Measurements from ENCODE around the gene MAP3K3. TPM values are rescaled to one million over a fixed set of nuclear protein-coding genes. Genes with fewer than 3 reads are reported as not detected.

MAP3K3 gene
- total RNA-seq, 1 donor from 2014 or later: 11.1 TPM

DNA sequence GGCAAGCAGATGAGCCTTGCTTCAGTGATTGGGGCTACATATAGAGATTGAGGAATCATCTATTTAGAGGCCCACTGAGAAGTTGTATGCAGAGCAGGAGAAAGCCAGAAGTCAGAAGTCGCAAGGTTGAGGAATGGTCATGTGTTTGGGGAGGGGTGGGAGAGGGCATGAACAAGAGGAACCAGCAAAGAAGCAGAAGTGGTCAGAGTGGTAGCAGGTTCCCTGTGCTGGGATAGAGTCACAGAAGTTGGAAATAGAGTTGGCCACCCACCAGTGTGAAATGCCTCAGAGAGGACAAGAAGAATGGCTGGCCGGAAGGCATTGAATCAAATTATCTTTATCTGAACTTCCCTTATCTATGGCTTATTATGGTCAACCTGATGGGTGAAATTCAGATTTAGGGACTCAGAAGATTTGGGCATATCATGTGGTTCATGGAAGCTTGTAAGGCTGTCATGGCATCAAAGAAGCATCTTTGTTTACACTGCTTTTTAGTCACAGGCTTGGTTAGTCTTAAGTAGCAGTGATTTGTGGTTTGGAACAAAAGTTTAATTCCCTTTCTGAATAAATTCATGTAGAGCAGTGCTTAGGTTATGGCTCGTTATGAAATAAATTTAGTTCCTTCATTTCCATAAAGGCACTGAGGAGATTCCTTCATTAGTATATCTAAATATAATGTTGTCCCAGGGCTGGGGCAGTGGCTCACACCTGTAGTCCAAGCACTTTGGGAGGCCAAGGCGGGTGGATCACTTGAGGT lies 19.7 kb downstream of the MAP3K3 start:
- no peaks in the 10 kb centered on the region for H3K27me3 ChIP-seq (ENCODE audit: control insufficient read depth, insufficient read depth, low read length)
- H3K36me3 ChIP-seq (ENCODE audit: control insufficient read depth, insufficient read depth, low read length): no peaks in the 10 kb centered on the region
- no peak for FAIRE-seq
- no peak overlapping the region for H3K4me3 ChIP-seq (ENCODE audit: low read depth, low read length)
- no peak for DNase-seq (ENCODE audit: low read depth)
- TF ChIP-seq, protein P1, sequence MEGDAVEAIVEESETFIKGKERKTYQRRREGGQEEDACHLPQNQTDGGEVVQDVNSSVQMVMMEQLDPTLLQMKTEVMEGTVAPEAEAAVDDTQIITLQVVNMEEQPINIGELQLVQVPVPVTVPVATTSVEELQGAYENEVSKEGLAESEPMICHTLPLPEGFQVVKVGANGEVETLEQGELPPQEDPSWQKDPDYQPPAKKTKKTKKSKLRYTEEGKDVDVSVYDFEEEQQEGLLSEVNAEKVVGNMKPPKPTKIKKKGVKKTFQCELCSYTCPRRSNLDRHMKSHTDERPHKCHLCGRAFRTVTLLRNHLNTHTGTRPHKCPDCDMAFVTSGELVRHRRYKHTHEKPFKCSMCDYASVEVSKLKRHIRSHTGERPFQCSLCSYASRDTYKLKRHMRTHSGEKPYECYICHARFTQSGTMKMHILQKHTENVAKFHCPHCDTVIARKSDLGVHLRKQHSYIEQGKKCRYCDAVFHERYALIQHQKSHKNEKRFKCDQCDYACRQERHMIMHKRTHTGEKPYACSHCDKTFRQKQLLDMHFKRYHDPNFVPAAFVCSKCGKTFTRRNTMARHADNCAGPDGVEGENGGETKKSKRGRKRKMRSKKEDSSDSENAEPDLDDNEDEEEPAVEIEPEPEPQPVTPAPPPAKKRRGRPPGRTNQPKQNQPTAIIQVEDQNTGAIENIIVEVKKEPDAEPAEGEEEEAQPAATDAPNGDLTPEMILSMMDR (IDR thresholded peaks at IDR 0.05; ENCODE audit: insufficient read depth, low read length, severe bottlenecking): no peak

DNA sequence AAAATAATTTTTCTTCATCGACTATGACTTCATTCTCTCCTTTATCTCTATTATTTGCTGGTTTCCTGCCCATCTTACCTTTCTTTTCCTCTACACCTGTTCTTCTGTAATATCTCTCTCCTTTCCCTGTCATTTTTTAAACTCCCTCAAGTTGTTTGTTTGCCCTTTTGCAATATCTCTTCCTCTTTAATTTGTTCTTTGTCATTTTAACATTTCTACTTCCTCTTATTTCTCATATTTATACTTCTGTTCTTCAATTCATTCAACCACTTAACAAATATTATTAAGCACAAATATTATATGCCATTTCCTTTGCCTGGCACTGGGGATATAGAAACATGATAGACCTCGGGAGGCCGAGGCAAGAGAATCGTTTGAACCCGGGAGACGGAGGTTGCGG lies 22.6 kb downstream of the MAP3K3 start:
- no peaks in the 10 kb centered on the region for H3K27me3 ChIP-seq (ENCODE audit: control insufficient read depth, insufficient read depth, low read length)
- TF ChIP-seq, protein P1 (IDR thresholded peaks at IDR 0.05; ENCODE audit: insufficient read depth, low read length, severe bottlenecking): no peak
- no peak overlapping the region for H3K4me3 ChIP-seq (ENCODE audit: low read depth, low read length)
- H3K36me3 ChIP-seq (ENCODE audit: control insufficient read depth, insufficient read depth, low read length): no peaks in the 10 kb centered on the region
- no peak for FAIRE-seq
- DNase-seq (ENCODE audit: low read depth): no peak

DNA sequence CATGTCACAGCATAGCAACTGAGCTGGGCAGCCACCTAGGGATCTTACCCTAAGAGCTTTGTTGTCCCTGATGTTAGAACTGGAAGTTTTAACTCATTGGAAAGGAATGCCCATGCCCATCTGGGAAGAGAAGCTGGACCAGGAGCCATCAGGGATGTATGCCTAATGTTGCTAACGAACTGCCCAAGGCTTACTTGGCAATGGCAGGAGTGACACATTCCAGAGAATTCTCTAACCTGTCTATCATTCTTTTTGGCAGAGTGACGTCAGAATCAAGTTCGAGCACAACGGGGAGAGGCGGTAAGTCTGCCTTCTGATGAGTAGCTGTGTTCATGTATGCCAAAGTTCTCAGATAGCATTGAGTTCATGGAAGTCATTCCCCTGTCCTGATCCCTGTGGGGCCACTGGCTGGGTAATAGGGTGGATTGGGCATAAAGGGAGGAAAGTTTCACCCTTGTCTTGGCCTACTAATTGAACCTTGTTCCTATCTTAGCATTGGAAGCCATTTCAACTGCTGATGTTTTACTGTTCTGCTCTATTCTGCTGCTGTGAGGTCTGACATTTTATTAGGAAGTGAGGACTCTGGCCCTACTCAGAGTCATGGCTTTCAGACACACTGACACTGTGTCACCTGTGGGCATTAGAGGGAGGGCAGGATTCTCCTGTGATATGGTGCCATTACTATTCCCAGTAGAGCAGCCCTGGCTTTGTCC lies 23.7 kb downstream of the MAP3K3 start:
- TF ChIP-seq, protein P1 (IDR thresholded peaks at IDR 0.05; ENCODE audit: insufficient read depth, low read length, severe bottlenecking): no peak
- Histone ChIP-seq H3K4me3 (ENCODE audit: low read depth, low read length) (no peak overlapping the region), H3K36me3 (ENCODE audit: control insufficient read depth, insufficient read depth, low read length) (no peaks in the 10 kb centered on the region), H3K27me3 (ENCODE audit: control insufficient read depth, insufficient read depth, low read length) (no peaks in the 10 kb centered on the region)
- FAIRE-seq (peak; percentile 83), DNase-seq (ENCODE audit: low read depth) (peak; percentile 87)

DNA sequence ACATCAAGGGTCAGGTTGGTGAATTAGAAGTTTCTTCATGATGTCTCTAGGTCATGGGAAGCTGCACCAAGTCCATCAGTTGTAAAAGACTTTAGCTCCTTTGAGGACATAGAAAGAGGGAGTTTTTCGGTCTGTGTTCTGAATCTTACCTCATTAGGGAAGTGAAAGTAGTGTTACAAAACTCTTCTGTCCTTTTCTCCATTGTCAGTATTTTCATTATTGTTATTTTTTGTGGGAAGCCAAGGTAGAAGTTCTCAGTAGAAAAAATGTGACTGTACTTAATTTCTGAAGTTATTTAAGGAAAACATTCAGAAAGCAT lies 24.2 kb downstream of the MAP3K3 start:
- Histone ChIP-seq H3K4me3 (ENCODE audit: low read depth, low read length) (no peak overlapping the region), H3K27me3 (ENCODE audit: control insufficient read depth, insufficient read depth, low read length) (no peaks in the 10 kb centered on the region), H3K36me3 (ENCODE audit: control insufficient read depth, insufficient read depth, low read length) (no peaks in the 10 kb centered on the region)
- FAIRE-seq (no peak), DNase-seq (ENCODE audit: low read depth) (no peak)
- TF ChIP-seq, protein P1 (IDR thresholded peaks at IDR 0.05; ENCODE audit: insufficient read depth, low read length, severe bottlenecking): no peak

DNA sequence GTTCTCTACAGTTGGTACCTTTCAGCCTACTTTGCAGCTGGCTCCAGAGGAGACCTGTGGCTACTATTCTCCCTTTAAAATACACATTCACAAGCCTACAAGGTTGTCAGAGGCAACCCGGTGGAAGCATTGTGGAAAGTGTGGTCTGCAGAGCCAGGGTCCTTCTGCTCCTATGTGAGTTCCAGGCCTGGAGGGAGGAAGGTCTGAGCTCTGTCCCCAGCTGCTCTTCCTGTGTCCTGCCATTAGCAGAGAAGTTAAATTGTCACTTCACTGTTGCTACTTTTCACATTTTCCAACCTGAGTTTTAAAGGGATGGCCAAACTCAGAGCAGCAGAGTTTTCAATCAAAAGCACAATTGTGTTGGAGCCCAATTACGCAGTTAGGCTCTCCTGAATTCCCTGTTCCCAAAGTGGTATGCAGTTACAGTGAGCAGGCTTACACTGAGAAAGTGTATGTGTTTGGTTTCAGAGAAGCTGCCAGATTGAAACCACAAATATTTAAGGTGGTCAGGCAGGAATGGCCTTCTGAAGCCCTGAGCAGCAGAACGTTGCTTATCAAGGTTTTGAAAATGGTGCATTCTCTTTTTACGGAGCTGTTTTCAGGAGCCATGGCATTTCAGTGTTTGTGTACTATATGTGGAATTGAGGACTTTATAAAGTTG lies 25.0 kb downstream of the MAP3K3 start:
- TF ChIP-seq, protein P1 (IDR thresholded peaks at IDR 0.05; ENCODE audit: insufficient read depth, low read length, severe bottlenecking): no peak
- Histone ChIP-seq H3K4me3 (ENCODE audit: low read depth, low read length) (no peak overlapping the region), H3K27me3 (ENCODE audit: control insufficient read depth, insufficient read depth, low read length) (no peaks in the 10 kb centered on the region), H3K36me3 (ENCODE audit: control insufficient read depth, insufficient read depth, low read length) (no peaks in the 10 kb centered on the region)
- FAIRE-seq: no peak
- DNase-seq (ENCODE audit: low read depth): peak; percentile 40
